SK-N-SH (cell line): ENCODE results near the gene PRKAB2. TPM values are rescaled to one million over a fixed set of nuclear protein-coding genes. Genes with fewer than 3 reads are reported as not detected.
"Not testable (repeated sequence)": the region's sequence is repeated elsewhere in the genome, so short reads cannot be mapped to it uniquely, and the experiment has no call there.

Source experiments
- CTCF ChIA-PET: fragments of 300-600, 350-600 bp; formaldehyde crosslinking; extraction: SDS; loops from one replicate; lab custom pipeline; 2021; lab: Yijun Ruan, JAX
- POLR2A ChIA-PET: fragments of 350-600 bp; sonication (Branson Sonifier 250); formaldehyde crosslinking; extraction: SDS; loops from one replicate; lab custom pipeline; 2020; ENCODE audit warnings: antibody characterized with exemption, inconsistent platforms; lab: Yijun Ruan, JAX
- DNase-seq: peaks from one replicate; pipeline ENCODE4 v3.0.0; 2012
- H2AFZ ChIP-seq: fragments of 200-600 bp; sonication (generic); 2 replicates; pipeline ENCODE4 v1.8.1; 2016; ENCODE audit warnings: antibody characterized with exemption, mild to moderate bottlenecking, low read depth
- H3F3A ChIP-seq: fragments of 200-600 bp; sonication (generic); replicated peaks from 2 replicates; pipeline ENCODE3; 2016; ENCODE audit warnings: antibody characterized with exemption, mild to moderate bottlenecking; ENCODE audit not compliant: insufficient read depth
- H3K27ac ChIP-seq, 2 experiments: fragments of 200-500 bp in 1 of 2; fragments of 200-600 bp in 1 of 2; sonication (Bioruptor generic) in 1 of 2; sonication (generic), shearing (Covaris generic) in 1 of 2; 2 replicates each; pipeline versions ENCODE4 v1.5.1 to v1.6.1; 2014 to 2016; ENCODE audit warnings: low read depth in 2 of 2, inconsistent platforms in 1 of 2, low read length in 1 of 2, mild to moderate bottlenecking in 1 of 2, mixed read lengths in 1 of 2
- H3K27me3 ChIP-seq: fragments of 200-600 bp; sonication (generic), shearing (Covaris generic); 2 replicates; pipeline ENCODE4 v1.6.1; 2016; ENCODE audit warnings: mixed run types; ENCODE audit not compliant: insufficient read depth
- H3K36me3 ChIP-seq, 2 experiments: fragments of 200-500 bp in 1 of 2; fragments of 200-600 bp in 1 of 2; sonication (Bioruptor generic) in 1 of 2; sonication (generic) in 1 of 2; replicated peaks in 1 of 2; 2 replicates each; pipeline versions ENCODE3 to v1.5.1; 2014 to 2016; ENCODE audit warnings: low read length in 1 of 2, mild to moderate bottlenecking in 1 of 2; ENCODE audit not compliant: insufficient read depth in 2 of 2, control insufficient read depth in 1 of 2
- H3K4me1 ChIP-seq, 2 experiments: fragments of 200-500 bp in 1 of 2; fragments of 200-600 bp in 1 of 2; sonication (Bioruptor generic) in 1 of 2; sonication (generic), shearing (Covaris generic) in 1 of 2; 2 replicates each; pipeline versions ENCODE4 v1.5.1 to v1.6.1; 2014 to 2016; ENCODE audit warnings: low read depth in 1 of 2, low read length in 1 of 2, mixed run types in 1 of 2; ENCODE audit not compliant: insufficient read depth in 2 of 2, control insufficient read depth in 1 of 2
- H3K4me2 ChIP-seq: fragments of 200-600 bp; sonication (generic), shearing (Covaris generic); 2 replicates; pipeline ENCODE4 v1.6.1; 2017; ENCODE audit warnings: mixed run types
- H3K4me3 ChIP-seq, 2 experiments: fragments of 200-500 bp in 1 of 2; fragments of 200-600 bp in 1 of 2; sonication (Bioruptor generic) in 1 of 2; sonication (generic), shearing (Covaris generic) in 1 of 2; 2 replicates each; pipeline versions ENCODE4 v1.5.1 to v1.8.1; 2014 to 2016; ENCODE audit warnings: low read depth in 2 of 2, inconsistent platforms in 1 of 2, low read length in 1 of 2, mild to moderate bottlenecking in 1 of 2, mixed read lengths in 1 of 2, moderate library complexity in 1 of 2
- H3K79me2 ChIP-seq: fragments of 200-600 bp; sonication (generic); 2 replicates; pipeline ENCODE4 v1.8.1; 2017; ENCODE audit warnings: mild to moderate bottlenecking; ENCODE audit not compliant: insufficient read depth
- H3K9ac ChIP-seq: fragments of 200-600 bp; sonication (generic); 2 replicates; pipeline ENCODE4 v1.6.1; 2017; ENCODE audit warnings: mixed run types
- H3K9me2 ChIP-seq: fragments of 200-600 bp; sonication (generic); 2 replicates; pipeline ENCODE4 v1.6.1; 2017; ENCODE audit warnings: mixed run types
- H3K9me3 ChIP-seq: fragments of 200-600 bp; sonication (generic); 2 replicates; pipeline ENCODE4 v1.6.1; 2017; ENCODE audit warnings: mixed run types, mild to moderate bottlenecking, moderate library complexity
- H4K20me1 ChIP-seq: fragments of 200-600 bp; sonication (generic); 2 replicates; pipeline ENCODE4 v1.6.1; 2017; ENCODE audit warnings: mild to moderate bottlenecking, mixed run types; ENCODE audit not compliant: insufficient read depth
- JUND ChIP-seq: IDR thresholded peaks from 2 replicates; pipeline ENCODE4 v1.4.0; 2012
- MEF2A ChIP-seq: IDR thresholded peaks from 2 replicates; pipeline ENCODE4 v1.4.0; 2012; ENCODE audit warnings: low read depth, borderline replicate concordance
- NRF1 ChIP-seq: IDR thresholded peaks from 2 replicates; pipeline ENCODE4 v1.6.1; 2012; ENCODE audit warnings: low read depth, mild to moderate bottlenecking, low read length
- POLR2AphosphoS5 ChIP-seq: IDR thresholded peaks from 2 replicates; pipeline ENCODE4 v1.6.1; 2012; ENCODE audit warnings: low read depth, low read length
- RAD21 ChIP-seq: IDR thresholded peaks from 2 replicates; pipeline ENCODE4 v1.6.1; 2012; ENCODE audit warnings: mild to moderate bottlenecking, low read length
- RCOR1 ChIP-seq: fragments of 150-350 bp; IDR thresholded peaks from 2 replicates; pipeline ENCODE4 v1.6.1; 2017; ENCODE audit warnings: antibody characterized with exemption, low read length
- RFX5 ChIP-seq: IDR thresholded peaks from 2 replicates; pipeline ENCODE4 v1.6.1; 2012; ENCODE audit warnings: mild to moderate bottlenecking, improper control_type of control experiment, low read length
- TEAD4 ChIP-seq: IDR thresholded peaks from 2 replicates; pipeline ENCODE4 v1.4.0; 2012; ENCODE audit warnings: mild to moderate bottlenecking, borderline replicate concordance; ENCODE audit not compliant: insufficient read depth
- WGBS: methylation state at CpG from one replicate; pipeline ENCODE4 v1.1.6; 2017; ENCODE audit warnings: low lambda C conversion rate; 5-methylcytosine and 5-hydroxymethylcytosine counted together
- polyA plus RNA-seq, 3 experiments: library from polyadenylated mRNA; depleted of rRNA; stranded (reverse); fragments of >200 nt; gene quantifications; 2 replicates each; pipeline ENCODE4 v1.2.3, GENCODE V29; 2012
- TF ChIP-seq, protein P1 (sequence below): fragments of 150-350 bp; IDR thresholded peaks from 2 replicates; pipeline ENCODE4 v1.6.1; 2017; ENCODE audit warnings: antibody characterized with exemption, low read length, low read depth, borderline replicate concordance

PRKAB2 gene
- polyA plus RNA-seq, 1 of the 3 experiments (the other 2 are of a cell fraction), result 6.2 TPM

DNA sequence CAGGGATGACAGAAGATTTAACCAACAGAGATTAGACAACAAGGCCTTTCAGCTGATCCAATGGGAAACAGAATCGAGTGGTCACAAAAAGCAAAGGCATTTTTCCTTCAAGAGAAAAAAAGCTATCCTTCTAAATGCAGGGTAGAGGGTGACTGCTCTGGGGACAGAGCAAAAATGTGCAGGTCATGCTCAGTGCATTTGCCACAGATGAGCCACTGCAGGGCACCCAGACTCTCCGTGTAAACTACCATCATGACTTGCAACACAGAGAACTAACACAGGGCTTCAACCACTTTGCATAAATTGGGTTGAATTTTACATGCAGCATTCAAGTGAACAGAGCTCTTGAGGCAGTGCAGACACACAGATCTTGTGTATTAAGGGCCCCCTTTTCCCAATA is 56.8 kb downstream of the PRKAB2 start:
- no peaks in the 10 kb centered on the region for H3K36me3 ChIP-seq
- H3K79me2 ChIP-seq, result no peaks in the 10 kb centered on the region
- H3F3A ChIP-seq, result no peaks in the 10 kb centered on the region
- no peak for DNase-seq
- H3K27ac ChIP-seq, result no peak overlapping the region
- no peak overlapping the region for H3K9ac ChIP-seq
- POLR2A ChIA-PET, result no interaction called here
- TF ChIP-seq RAD21 (no peak), POLR2AphosphoS5 (no peak), JUND (no peak), NRF1 (no peak), RFX5 (no peak), TEAD4 (no peak), MEF2A (no peak), RCOR1 (no peak)
- TF ChIP-seq, protein P1, sequence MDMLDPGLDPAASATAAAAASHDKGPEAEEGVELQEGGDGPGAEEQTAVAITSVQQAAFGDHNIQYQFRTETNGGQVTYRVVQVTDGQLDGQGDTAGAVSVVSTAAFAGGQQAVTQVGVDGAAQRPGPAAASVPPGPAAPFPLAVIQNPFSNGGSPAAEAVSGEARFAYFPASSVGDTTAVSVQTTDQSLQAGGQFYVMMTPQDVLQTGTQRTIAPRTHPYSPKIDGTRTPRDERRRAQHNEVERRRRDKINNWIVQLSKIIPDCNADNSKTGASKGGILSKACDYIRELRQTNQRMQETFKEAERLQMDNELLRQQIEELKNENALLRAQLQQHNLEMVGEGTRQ, result no peak
- no peaks in the 10 kb centered on the region for H3K4me1 ChIP-seq
- CTCF ChIA-PET, result no interaction called here
- H3K9me2 ChIP-seq, result no peaks in the 10 kb centered on the region
- H2AFZ ChIP-seq, result no peak overlapping the region
- H3K4me2 ChIP-seq, result no peak overlapping the region
- no peaks in the 10 kb centered on the region for H3K9me3 ChIP-seq
- no peak overlapping the region for H3K4me3 ChIP-seq
- no peaks in the 10 kb centered on the region; the same call in 1 of the 2 replicates for H3K27me3 ChIP-seq
- H4K20me1 ChIP-seq, result no peaks in the 10 kb centered on the region
- WGBS, result 0% methylated on average over 2 of the region's 2 CpGs

DNA sequence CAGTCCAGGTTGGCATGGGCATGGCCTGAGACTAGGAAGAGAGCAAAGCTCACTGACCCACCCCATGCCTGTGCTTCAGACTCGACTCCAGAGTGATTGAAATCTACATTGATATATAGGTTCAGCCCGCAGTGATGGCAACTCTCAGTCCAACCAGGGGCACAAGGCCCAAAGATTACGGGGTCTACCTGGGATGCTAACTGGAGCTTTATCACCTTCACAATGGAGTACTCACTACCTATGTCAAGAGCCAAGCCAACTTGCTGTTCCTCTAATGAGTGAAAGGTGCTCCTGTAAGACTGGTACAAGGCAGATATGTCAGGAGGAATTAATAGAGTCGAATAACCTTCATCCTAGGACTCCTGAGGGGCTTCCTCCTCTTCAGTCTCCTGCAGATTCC is 57.2 kb downstream of the PRKAB2 start:
- H4K20me1 ChIP-seq, DNase-seq, CTCF ChIA-PET, H3K9ac ChIP-seq, H3K4me1 ChIP-seq, H3K27ac ChIP-seq, H3K4me3 ChIP-seq, H3K79me2 ChIP-seq, H3K9me2 ChIP-seq, H3F3A ChIP-seq, H3K4me2 ChIP-seq, H3K9me3 ChIP-seq, H2AFZ ChIP-seq, H3K36me3 ChIP-seq, POLR2A ChIA-PET, H3K27me3 ChIP-seq: not testable (repeated sequence)
- 4% methylated on average over 3 of the region's 4 CpGs for WGBS

DNA sequence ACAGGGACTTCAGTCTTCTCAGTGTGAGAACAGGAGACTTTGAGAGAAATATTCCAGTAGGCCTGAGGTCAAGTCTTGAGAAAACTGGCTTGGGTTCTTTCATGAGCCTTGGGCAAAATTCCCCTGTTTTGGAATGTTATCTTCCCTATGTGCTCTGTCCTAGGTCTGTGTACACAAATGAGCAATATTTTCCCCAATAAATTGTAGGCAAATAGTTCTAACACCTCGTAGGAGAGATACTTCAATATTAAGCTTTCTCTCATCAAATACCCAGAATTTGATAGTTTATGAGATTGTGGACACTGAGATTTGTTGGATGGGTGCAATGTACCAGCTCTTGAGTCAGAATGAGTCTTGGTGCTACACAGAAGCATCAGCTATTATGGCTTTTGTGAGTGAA is 57.9 kb downstream of the PRKAB2 start:
- H3K36me3 ChIP-seq, H3K79me2 ChIP-seq, H3K27me3 ChIP-seq, H3K9me2 ChIP-seq, H3K4me1 ChIP-seq, POLR2A ChIA-PET, DNase-seq, H3K4me2 ChIP-seq, H2AFZ ChIP-seq, H3K27ac ChIP-seq, H3K9me3 ChIP-seq, H3F3A ChIP-seq, H3K9ac ChIP-seq, CTCF ChIA-PET, H3K4me3 ChIP-seq, H4K20me1 ChIP-seq: not testable (repeated sequence)
- 0% methylated on average over 1 of the region's 1 CpG for WGBS
